ENCODE results near the gene PANK1.

DNA sequence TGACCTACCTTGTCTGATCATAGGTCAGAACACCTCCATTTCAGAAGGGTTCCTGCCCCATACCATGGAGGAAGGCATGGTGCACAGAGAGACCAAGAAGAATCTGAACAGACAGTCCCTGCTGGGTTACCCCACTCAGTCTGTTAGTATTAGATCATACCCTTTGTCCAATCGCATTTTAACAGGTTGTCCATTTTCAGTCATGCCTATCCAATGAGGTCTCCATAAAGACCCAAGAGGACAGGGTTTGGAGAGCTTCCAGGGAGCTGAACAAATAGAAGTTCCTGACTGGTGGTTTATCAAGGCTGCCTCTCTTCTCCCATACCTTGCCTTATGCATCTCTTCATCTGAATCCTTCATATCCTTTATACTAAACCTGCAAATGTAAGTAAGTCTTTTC is 88.4 kb downstream of the PANK1 start:
- TF ChIP-seq CTCF (conservative IDR thresholded peaks at IDR 0.05; ENCODE audit: low read depth, low read length) (no peak), RCOR1 (IDR thresholded peaks at IDR 0.05; ENCODE audit: insufficient replicate concordance, low read length) (no peak)

All from IMR-90 (cell line).